Measurements from ENCODE around the gene KCNN3. TPM values are rescaled to one million over a fixed set of nuclear protein-coding genes. Genes with fewer than 3 reads are reported as not detected.

KCNN3 gene
- total and polyA plus RNA-seq, 2 donors: 1.5 to 16.6 TPM

- Histone ChIP-seq H3K4me1 (ENCODE audit: insufficient read depth) (no peaks in the 10 kb centered on the region), H3K27ac (ENCODE audit: low read depth) (no peak overlapping the region), H3K4me3 (ENCODE audit: low read depth, low read length) (no peak overlapping the region), H3K36me3 (ENCODE audit: insufficient read depth) (no peaks in the 10 kb centered on the region)
- 63% methylated on average over 7 of the region's 7 CpGs for WGBS
- no peak for DNase-seq (ENCODE audit: extremely low spot score)
Measured at GRCh38 chr1:154888757-154889156, 18.7 kb upstream of the KCNN3 start.

DNA sequence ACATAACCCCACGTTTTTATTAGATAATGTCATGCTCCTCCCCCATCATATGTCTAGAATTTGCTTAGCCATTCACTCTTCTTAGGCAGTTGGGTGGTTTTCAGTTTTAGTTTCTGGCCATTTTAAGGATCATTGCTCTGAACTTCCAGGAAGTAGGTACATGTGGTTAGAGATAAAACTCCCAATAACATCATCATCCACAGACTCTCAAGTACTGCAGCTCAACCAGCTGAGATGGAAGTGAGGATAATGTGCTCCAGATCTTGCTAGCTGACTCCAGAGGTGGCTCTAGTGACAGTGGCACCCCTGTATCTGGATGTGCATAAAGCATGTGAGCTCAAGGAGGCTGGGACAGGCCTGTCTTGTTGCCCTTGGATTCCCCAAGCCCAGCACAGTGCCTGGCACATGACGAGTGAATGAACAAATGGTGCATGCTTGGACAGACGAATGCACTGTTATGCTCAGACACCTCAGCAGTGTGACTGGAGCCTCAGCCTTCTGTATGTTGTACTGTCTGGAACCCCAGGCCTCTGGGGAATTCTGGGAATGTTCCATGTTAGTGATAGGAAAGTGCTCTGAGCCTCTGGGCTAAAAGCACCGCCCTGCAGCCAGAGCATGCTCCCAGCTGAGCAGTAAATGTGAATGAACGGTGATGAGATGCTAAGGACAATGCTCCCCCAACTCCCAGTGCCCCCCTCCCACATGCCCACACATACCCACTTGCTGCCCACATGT is 16.4 kb upstream of the KCNN3 start:
- 58% methylated on average over 5 of the region's 5 CpGs for WGBS

GRCh38 chr1:154884869-154885701 is 15.0 kb upstream of the KCNN3 start:
- no peaks in the 10 kb centered on the region for H3K4me1 ChIP-seq (ENCODE audit: insufficient read depth)
- no peak overlapping the region for H3K27ac ChIP-seq (ENCODE audit: low read depth)
- WGBS: 50% methylated on average over 6 of the region's 6 CpGs
- no peaks in the 10 kb centered on the region for H3K36me3 ChIP-seq (ENCODE audit: insufficient read depth)
- DNase-seq (ENCODE audit: extremely low spot score): no peak
- H3K4me3 ChIP-seq (ENCODE audit: low read depth, low read length): no peak overlapping the region

More for the DNA sequence above, 16.4 kb upstream of the KCNN3 start:
- Histone ChIP-seq H3K36me3 (ENCODE audit: insufficient read depth) (no peaks in the 10 kb centered on the region), H3K4me1 (ENCODE audit: insufficient read depth) (no peaks in the 10 kb centered on the region), H3K27ac (ENCODE audit: low read depth) (no peak overlapping the region), H3K4me3 (ENCODE audit: low read depth, low read length) (no peak overlapping the region)
- no peak for DNase-seq (ENCODE audit: extremely low spot score)

- Histone ChIP-seq H3K4me1 (ENCODE audit: insufficient read depth) (no peaks in the 10 kb centered on the region), H3K27ac (ENCODE audit: low read depth) (no peak overlapping the region), H3K36me3 (ENCODE audit: insufficient read depth) (no peaks in the 10 kb centered on the region), H3K4me3 (ENCODE audit: low read depth, low read length) (no peak overlapping the region)
- DNase-seq (ENCODE audit: extremely low spot score): no peak
- 75% methylated on average over 15 of the region's 15 CpGs for WGBS
Measured at GRCh38 chr1:154883919-154884868, 14.1 kb upstream of the KCNN3 start.

DNA sequence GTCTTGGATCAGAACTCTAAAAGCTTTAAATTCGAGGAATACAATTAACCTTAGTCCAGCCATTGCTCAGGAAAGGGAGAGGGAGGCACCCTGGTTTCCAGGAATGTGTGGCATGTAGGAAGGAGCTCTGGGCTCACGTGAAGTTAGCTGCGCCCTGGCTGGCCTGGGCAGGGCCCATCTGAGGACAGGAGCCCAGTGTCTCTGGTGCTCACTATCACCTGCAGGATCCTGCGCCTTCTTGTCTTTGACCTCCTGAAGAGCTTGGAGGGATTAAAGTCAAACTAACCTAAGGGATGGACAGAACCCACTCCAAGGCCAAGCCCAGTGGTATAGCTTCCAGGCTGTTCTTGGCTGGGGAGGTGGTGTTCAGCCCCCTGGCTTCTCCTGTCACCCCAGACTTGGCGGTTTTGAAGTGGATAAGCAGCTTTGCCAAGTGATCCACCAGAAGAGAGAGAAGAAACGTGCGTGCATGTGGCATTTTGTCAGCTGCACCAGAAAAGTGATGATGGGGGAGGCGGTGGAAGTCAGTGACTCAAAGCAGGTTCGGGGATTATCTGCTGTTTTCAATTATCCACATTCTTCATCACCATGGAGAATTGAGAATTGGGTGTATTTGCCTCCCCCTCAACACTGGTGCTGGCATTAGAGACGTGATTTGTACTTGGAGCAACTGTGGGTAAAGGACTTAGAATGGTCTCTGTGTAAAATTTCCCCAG is 11.9 kb upstream of the KCNN3 start:
- 72% methylated on average over 10 of the region's 10 CpGs for WGBS
- DNase-seq (ENCODE audit: extremely low spot score): no peak
- Histone ChIP-seq H3K27ac (ENCODE audit: low read depth) (no peak overlapping the region), H3K36me3 (ENCODE audit: insufficient read depth) (no peaks in the 10 kb centered on the region), H3K4me1 (ENCODE audit: insufficient read depth) (no peaks in the 10 kb centered on the region), H3K4me3 (ENCODE audit: low read depth, low read length) (no peak overlapping the region)

- H3K4me3 ChIP-seq (ENCODE audit: low read depth, low read length): no peak overlapping the region
- H3K36me3 ChIP-seq (ENCODE audit: insufficient read depth): no peaks in the 10 kb centered on the region
- no peaks in the 10 kb centered on the region for H3K4me1 ChIP-seq (ENCODE audit: insufficient read depth)
- no peak overlapping the region for H3K27ac ChIP-seq (ENCODE audit: low read depth)
- 59% methylated on average over 5 of the region's 5 CpGs for WGBS
- DNase-seq (ENCODE audit: extremely low spot score): no peak
Measured at GRCh38 chr1:154880671-154881070, 10.6 kb upstream of the KCNN3 start.

DNA sequence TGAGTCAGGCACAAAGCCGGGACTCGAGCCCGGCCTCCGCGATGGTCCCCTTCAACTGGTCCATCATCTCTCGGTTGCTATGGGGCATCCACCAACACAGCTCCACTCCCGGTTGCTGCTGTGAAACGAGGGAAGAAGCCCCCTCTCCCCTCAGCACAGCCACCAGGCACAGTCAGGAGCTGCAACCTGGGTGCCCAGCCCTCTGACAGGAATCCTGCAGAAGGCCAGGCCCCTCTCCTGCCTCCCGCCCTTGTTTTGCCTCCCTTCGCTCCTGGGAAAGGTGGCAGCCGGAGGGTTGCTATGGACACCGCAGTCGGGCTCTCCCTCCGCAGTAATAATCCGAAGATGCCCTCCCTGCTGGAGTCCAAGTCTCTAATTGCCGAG is 8.9 kb upstream of the KCNN3 start:
- no peak for DNase-seq (ENCODE audit: extremely low spot score)
- WGBS: 75% methylated on average over 16 of the region's 16 CpGs
- H3K4me1 ChIP-seq (ENCODE audit: insufficient read depth): no peaks in the 10 kb centered on the region

DNA sequence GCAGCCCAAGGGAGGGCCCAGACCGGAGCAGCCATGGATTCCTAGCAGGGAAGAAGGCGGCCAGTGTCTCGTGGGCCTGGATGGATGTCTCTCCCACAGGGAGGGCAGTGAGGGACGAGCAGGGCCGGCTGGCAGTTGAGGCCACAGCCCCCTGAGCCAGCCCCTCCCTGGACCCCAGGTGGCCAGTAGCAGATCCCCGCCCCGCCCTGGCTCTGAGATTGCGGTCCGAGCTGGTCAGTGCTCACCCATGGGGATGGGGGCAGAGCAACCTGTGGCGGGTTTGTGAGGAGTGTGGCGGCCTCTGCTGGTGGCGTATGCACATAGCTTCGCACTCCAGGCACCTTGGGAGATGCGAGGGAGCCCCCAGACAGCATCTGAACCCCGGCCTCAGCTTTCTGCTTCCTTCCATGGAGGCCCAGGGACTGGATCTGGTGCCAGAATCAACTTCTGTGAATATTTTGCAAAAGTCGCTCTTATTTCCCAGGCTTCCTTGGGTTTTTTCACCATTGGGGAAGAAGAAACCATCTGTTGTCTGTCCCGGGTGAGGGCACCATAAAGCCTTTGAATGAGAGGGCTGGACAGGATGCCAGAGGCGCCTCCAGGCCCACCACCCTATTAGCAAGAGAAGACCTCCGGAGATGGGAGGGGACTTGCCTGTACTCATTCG is 8.4 kb upstream of the KCNN3 start:
- WGBS: 25% methylated on average over 20 of the region's 20 CpGs
- DNase-seq (ENCODE audit: extremely low spot score): no peak
- Histone ChIP-seq H3K27ac (ENCODE audit: low read depth) (no peak overlapping the region), H3K4me3 (ENCODE audit: low read depth, low read length) (no peak overlapping the region), H3K36me3 (ENCODE audit: insufficient read depth) (no peaks in the 10 kb centered on the region), H3K4me1 (ENCODE audit: insufficient read depth) (no peaks in the 10 kb centered on the region)

More for the DNA sequence above, 8.9 kb upstream of the KCNN3 start:
- Histone ChIP-seq H3K27ac (ENCODE audit: low read depth) (no peak overlapping the region), H3K36me3 (ENCODE audit: insufficient read depth) (no peaks in the 10 kb centered on the region), H3K4me3 (ENCODE audit: low read depth, low read length) (no peak overlapping the region)

GRCh38 chr1:154877370-154877974 is 7.4 kb upstream of the KCNN3 start:
- H3K4me3 ChIP-seq (ENCODE audit: low read depth, low read length): no peak overlapping the region
- H3K4me1 ChIP-seq (ENCODE audit: insufficient read depth): no peaks in the 10 kb centered on the region
- DNase-seq (ENCODE audit: extremely low spot score): no peak
- H3K36me3 ChIP-seq (ENCODE audit: insufficient read depth): no peaks in the 10 kb centered on the region
- WGBS: 69% methylated on average over 17 of the region's 17 CpGs
- H3K27ac ChIP-seq (ENCODE audit: low read depth): no peak overlapping the region

DNA sequence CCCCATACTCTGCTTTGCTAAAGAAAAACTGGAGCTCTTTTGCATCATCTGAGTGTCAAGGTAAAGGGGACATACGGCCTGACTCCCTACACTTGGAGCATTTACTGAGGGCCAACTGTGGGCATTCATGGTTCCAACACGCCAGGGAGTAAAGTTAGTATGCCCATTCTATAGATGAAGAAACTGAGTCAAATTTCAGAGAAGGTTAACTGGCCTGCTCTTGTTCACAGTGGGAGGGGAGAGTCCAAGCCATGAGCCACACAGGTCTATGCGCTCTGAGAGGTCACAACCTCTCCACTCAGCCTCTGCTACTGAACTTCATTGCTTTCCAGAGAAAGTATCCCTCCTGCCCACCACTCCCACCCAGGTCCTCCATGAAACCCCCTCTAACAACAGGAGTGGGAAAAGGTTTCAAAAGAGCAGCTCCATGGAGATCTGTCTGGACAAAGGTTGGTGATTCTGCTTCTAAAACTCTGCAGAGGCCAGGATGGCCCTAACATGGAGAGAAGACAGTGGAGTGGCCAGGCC is 6.8 kb upstream of the KCNN3 start:
- Histone ChIP-seq H3K4me1 (ENCODE audit: insufficient read depth) (no peaks in the 10 kb centered on the region), H3K36me3 (ENCODE audit: insufficient read depth) (no peaks in the 10 kb centered on the region), H3K4me3 (ENCODE audit: low read depth, low read length) (no peak overlapping the region), H3K27ac (ENCODE audit: low read depth) (no peak overlapping the region)
- DNase-seq (ENCODE audit: extremely low spot score): no peak
- 77% methylated on average over 3 of the region's 3 CpGs for WGBS

DNA sequence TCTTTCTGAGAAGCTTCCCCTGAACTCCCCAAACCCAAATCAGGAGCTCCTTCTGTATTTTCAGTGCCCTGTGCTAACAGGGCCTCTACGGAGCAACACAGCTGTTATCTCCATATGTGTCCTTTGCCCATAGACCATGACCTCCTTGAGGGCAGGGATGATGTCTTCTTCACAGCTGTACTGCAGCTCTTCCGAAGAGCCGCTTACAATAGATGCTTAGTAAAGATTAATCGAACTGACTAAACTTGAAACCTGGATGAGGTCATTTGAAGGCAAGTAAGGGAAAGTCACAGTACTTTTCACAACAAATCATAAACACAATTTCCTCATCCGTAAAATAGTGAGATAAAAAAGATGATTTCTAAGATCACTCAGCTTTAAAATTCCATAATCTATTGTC is 4.4 kb upstream of the KCNN3 start:
- WGBS: 84% methylated on average over 5 of the region's 5 CpGs
- no peak for DNase-seq (ENCODE audit: extremely low spot score)

DNA sequence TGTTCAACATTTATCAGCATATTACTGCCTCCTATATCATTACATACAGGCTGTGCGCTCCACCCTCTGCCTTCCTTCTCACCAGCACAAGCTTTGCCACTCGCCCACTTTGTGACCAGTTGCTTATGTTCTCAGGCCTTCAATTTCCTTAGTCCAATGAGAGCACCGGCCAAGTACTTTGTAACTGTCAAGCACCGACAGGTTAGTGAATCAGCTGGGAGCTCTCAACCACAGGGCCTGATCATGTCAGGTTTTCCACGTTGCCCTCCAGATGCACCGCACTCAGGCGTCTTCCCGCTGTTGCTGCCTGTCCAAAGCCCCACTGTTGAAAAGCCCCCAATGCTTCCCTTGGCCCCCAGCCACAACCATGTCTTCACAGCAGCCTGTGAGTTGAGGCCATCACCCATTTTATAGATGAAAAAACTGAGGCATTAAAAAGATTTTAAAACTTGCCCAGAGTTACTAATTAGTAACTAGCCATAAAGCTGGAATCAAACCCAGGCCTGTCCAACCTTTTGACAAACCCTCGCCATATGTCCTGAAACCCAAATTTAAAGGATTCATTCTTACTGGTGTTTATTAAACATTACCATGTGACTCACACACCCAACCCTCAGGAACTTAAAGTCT is 3.4 kb upstream of the KCNN3 start:
- Histone ChIP-seq H3K36me3 (ENCODE audit: insufficient read depth) (no peaks in the 10 kb centered on the region), H3K27ac (ENCODE audit: low read depth) (no peak overlapping the region), H3K4me1 (ENCODE audit: insufficient read depth) (no peaks in the 10 kb centered on the region), H3K4me3 (ENCODE audit: low read depth, low read length) (no peak overlapping the region)
- DNase-seq (ENCODE audit: extremely low spot score): no peak
- 83% methylated on average over 9 of the region's 9 CpGs for WGBS

More for the DNA sequence above, 4.4 kb upstream of the KCNN3 start:
- H3K4me3 ChIP-seq (ENCODE audit: low read depth, low read length): no peak overlapping the region
- no peak overlapping the region for H3K27ac ChIP-seq (ENCODE audit: low read depth)
- no peaks in the 10 kb centered on the region for H3K36me3 ChIP-seq (ENCODE audit: insufficient read depth)
- no peaks in the 10 kb centered on the region for H3K4me1 ChIP-seq (ENCODE audit: insufficient read depth)
